GM12872 (cell line): ENCODE measurements around the gene KRT39.

Experiments used
- TF ChIP-seq, protein P1 (sequence below): IDR thresholded peaks from 3 replicates; pipeline ENCODE4 v1.5.1; 2011; ENCODE audit warnings: low read depth, mild to moderate bottlenecking, low read length, moderate library complexity; ENCODE audit not compliant: insufficient read depth

Gene KRT39

DNA sequence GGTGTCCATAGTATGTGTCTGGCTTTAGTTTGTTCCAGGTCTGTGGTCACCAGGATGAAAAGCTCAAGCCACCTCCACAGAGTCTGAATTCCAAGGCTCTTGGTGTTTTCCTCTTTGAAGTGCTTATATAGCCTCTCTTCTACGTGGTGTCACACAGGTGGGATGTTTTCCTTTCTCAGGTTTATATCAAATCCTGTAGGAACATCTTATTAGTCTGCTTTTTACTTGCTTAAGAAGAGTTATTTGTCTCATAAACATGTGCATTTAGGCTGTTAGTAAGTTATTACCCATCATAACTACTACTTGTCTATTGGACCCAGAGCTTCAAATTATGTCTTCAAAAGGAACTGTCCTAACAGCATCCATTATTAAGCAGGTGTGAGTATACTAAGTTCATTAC lies at the start of gene KRT39:
KRT39 (minus strand) TSS at position 101 of the 400 bp plus-strand sequence; CDS start at position 9, 92 bp downstream.
- TF ChIP-seq, protein P1, sequence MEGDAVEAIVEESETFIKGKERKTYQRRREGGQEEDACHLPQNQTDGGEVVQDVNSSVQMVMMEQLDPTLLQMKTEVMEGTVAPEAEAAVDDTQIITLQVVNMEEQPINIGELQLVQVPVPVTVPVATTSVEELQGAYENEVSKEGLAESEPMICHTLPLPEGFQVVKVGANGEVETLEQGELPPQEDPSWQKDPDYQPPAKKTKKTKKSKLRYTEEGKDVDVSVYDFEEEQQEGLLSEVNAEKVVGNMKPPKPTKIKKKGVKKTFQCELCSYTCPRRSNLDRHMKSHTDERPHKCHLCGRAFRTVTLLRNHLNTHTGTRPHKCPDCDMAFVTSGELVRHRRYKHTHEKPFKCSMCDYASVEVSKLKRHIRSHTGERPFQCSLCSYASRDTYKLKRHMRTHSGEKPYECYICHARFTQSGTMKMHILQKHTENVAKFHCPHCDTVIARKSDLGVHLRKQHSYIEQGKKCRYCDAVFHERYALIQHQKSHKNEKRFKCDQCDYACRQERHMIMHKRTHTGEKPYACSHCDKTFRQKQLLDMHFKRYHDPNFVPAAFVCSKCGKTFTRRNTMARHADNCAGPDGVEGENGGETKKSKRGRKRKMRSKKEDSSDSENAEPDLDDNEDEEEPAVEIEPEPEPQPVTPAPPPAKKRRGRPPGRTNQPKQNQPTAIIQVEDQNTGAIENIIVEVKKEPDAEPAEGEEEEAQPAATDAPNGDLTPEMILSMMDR: no peak

DNA sequence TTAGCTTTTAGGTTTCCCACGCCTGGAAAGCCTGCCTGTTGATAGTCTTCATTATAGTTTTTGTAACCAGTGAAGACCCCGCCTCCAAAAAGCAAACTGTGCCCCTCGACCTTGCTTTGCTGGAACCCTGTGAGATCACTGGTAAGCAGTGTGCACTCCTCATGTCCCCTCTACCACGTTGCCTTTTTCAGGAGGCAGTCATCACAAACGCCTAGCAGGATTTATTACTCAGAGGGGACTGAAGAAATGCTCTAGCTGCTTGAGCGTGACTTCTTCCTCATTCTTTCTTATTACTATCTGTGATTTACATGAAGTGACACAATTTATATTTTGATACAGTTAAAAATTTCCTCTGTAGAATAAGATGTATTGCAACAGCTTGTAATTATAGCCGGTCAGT lies 48.7 kb upstream of the KRT39 start:
- TF ChIP-seq, protein P1: no peak

DNA sequence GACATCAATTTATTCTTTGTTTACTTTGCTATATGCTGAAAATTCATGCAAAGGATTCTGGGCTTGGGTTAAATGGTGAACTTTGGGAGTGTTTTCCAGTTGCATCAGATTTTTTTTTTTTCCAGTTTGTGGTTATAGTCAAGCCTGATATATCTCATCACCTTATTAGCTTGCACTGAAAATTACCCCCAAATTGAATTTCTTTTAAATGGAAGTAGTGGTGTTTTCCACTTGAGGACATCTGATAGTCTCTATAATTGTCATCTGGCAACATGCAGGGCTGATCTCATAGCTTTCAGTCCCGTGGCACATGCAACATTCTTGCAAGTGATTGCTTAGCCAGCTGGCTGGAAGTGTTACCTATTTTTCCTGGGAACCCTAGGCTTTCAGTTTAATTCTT lies 46.9 kb upstream of the KRT39 start:
- TF ChIP-seq, protein P1: no peak

DNA sequence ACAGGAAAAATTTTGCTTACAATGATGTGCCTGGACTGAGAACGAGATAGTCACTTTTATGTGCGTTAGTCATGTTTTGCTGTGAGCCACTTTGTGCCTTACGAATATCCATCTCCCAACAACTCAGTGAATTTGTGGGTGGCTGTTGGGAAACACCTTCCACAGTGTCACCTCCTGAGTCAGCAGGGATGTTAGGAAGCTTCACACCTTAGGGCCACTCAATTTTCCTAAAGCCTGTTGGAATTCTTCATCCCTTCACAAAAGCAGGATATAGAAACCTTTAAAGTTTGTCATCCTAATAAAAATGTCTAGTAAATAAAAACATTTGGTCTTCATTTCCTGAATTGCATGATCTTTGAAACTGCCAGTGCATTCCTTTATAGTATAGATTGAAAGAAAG lies 46.4 kb upstream of the KRT39 start:
- TF ChIP-seq, protein P1: no peak

DNA sequence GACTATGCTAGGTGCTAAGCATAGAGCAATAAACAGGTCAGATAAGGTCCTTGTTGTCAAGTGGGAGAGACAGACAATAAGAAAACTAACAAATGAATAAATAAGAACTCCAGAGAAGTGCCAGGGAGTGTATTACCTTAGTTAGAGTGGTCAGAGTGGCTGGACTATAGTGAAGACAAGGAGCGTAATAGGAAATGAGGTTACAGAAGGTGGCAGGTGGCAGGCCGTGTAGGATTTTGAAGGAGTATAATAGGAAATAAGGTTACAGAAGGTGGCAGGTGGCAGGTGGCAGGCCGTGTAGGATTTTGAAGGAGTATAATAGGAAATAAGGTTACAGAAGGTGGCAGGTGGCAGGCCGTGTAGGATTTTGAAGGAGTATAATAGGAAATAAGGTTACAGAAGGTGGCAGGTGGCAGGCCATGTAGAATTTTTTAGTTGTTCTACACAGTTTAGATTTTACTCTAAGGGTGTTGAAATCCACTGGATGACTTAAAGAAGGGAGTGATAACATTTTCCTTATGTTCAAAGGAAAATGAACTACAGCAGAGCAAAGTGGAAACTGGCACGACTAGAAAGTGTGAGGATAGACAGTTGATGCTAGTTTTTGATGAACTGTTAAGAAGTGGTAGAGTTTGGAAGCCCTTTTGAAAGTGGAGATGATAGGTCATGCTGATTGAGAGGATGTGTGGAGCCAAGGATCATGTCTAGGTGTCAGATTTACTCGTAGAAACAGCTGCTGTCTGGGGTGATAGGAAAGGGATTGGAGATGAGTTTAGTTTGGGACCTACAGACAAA lies 45.8 kb upstream of the KRT39 start:
- TF ChIP-seq, protein P1: no peak

DNA sequence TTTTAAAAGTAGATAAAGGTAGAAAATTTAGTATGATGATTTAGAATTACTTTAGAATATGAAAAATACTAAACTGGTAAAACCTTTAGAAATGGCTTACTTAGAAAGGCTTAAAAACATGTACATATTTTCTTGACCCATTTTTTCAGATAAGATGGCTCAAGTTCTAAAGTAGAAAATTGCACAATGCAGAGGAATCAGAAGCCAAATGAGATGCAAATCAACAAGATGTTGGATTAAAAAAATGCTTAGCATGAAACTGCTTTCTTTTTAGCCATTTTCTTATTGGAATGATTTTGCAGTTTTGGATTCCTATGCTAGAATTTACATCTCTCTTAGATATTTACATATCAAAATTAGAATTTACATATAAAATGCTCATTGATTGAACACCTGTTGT lies 43.7 kb upstream of the KRT39 start:
- TF ChIP-seq, protein P1: no peak

DNA sequence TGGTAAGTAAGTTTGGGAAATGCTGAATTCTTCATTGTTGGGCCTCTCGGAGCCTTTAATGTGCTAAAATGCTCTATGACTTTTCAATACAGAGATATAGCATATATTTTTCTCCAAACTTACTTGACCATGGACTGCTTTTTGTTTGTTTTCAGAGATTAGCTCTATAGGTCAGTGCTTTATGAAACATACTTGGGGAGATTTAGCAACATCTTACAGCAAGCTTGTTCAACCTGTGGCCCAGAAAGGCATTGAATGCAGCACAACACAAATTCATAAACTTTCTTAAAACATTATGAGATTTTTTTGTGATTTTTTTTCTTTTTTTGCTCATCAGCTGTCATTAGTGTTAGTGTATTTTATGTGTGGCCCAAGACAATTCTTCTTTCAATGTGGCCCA lies 43.2 kb upstream of the KRT39 start:
- TF ChIP-seq, protein P1: no peak
